HepG2 (cell line): ENCODE measurements around the gene LRFN2. TPM values are rescaled to one million over a fixed set of nuclear protein-coding genes. Genes with fewer than 3 reads are reported as not detected.

Source experiments
- ATAC-seq: fragments of 200-7000 bp; cut with Tn5 transposase; 3 replicates; pipeline ENCODE4 v1.9.1; 2020; ENCODE audit warnings: mild to moderate bottlenecking, moderate library complexity
- BruUV-seq: library from RNA; stranded (reverse); fragments of 400-500 nt; replicated peaks from 2 replicates; lab custom pipeline; 2021; lab: Mats Ljungman, UMichigan
- CTCF ChIA-PET: fragments of 300-600 bp; formaldehyde crosslinking; extraction: SDS; loops from one replicate; lab custom pipeline; 2021; ENCODE audit warnings: low total read pairs, inconsistent platforms, low intra/inter-chr PET ratio; lab: Yijun Ruan, JAX
- POLR2A ChIA-PET: fragments of 350-600 bp; sonication (Branson Sonifier 250); formaldehyde crosslinking; loops from one replicate; lab custom pipeline; 2020; ENCODE audit warnings: antibody characterized with exemption, inconsistent platforms; lab: Yijun Ruan, JAX
- DNase-seq: peaks from one replicate; pipeline ENCODE4 v3.0.0-alpha.2; 2015; ENCODE audit warnings: low spot score
- FAIRE-seq: peaks from 3 replicates; lab custom pipeline; 2011; peaks lifted over from hg19 to GRCh38; lab: Jason Lieb, UNC
- H2AFZ ChIP-seq: one replicate; pipeline ENCODE4 v1.6.1; 2011; ENCODE audit warnings: low read length, inconsistent platforms
- H3K27ac ChIP-seq: fragments of 300-600 bp; 3 replicates; pipeline ENCODE4 v1.8.0; 2011; ENCODE audit warnings: mixed run types, mild to moderate bottlenecking, mixed read lengths, low read length, inconsistent platforms; ENCODE audit not compliant: insufficient read depth; ENCODE audit errors: extremely low read length
- H3K27me3 ChIP-seq, 2 experiments: fragments of 200-600 bp in 1 of 2; 2 replicates in 1 of 2; 3 replicates in 1 of 2; pipeline versions ENCODE4 v1.6.0 to v1.8.0; 2011; ENCODE audit warnings: low read length in 2 of 2, mild to moderate bottlenecking in 2 of 2, moderate library complexity in 2 of 2, inconsistent platforms in 1 of 2; ENCODE audit not compliant: insufficient read depth in 2 of 2, control insufficient read depth in 1 of 2
- H3K36me3 ChIP-seq, 2 experiments: fragments of 200-600 bp in 1 of 2; replicated peaks in 1 of 2; 2 replicates in 1 of 2; 3 replicates in 1 of 2; pipeline versions ENCODE4 v1.5.1 to v1.8.0; 2011; ENCODE audit warnings: low read length in 2 of 2, inconsistent platforms in 1 of 2; ENCODE audit not compliant: insufficient read depth in 2 of 2, control insufficient read depth in 1 of 2
- H3K4me1 ChIP-seq: 2 replicates; pipeline ENCODE4 v1.5.1; 2012; ENCODE audit warnings: low read length, inconsistent platforms; ENCODE audit not compliant: insufficient read depth
- H3K4me2 ChIP-seq: 2 replicates; pipeline ENCODE4 v1.6.0; 2011; ENCODE audit warnings: low read depth, low read length, inconsistent platforms
- H3K4me3 ChIP-seq, 3 experiments: fragments of 200-600 bp in 1 of 3; sonication (generic), shearing (Covaris generic) in 1 of 3; replicated peaks in 1 of 3; 2 replicates each; pipeline ENCODE4 v1.5.1; 2011 to 2016; ENCODE audit warnings: low read length in 3 of 3, inconsistent platforms in 2 of 3, low read depth in 2 of 3, mild to moderate bottlenecking in 2 of 3, control low read depth in 1 of 3, mixed read lengths in 1 of 3; ENCODE audit not compliant: insufficient read depth in 1 of 3
- H3K79me2 ChIP-seq: one replicate; pipeline ENCODE4 v1.6.1; 2011; ENCODE audit warnings: low read length, inconsistent platforms; ENCODE audit not compliant: insufficient read depth
- H3K9ac ChIP-seq: 2 replicates; pipeline ENCODE4 v1.6.0; 2011; ENCODE audit warnings: mild to moderate bottlenecking, low read depth, low read length, inconsistent platforms; ENCODE audit not compliant: insufficient read depth
- H3K9me3 ChIP-seq: 2 replicates; pipeline ENCODE4 v1.5.1; 2012; ENCODE audit warnings: mild to moderate bottlenecking, low read length
- H4K20me1 ChIP-seq: 2 replicates; pipeline ENCODE4 v1.6.0; 2011; ENCODE audit warnings: inconsistent platforms, mild to moderate bottlenecking, low read length, moderate library complexity; ENCODE audit not compliant: insufficient read depth
- CERS6 ChIP-seq: sonication (generic); formaldehyde crosslinking; IDR thresholded peaks from 2 replicates; pipeline ENCODE4 v1.5.0; 2020; ENCODE audit warnings: missing genetic modification reagents
- ELF3 ChIP-seq: IDR thresholded peaks from 2 replicates; pipeline ENCODE4 v1.6.1; 2016; ENCODE audit warnings: missing genetic modification reagents, missing compliant biosample characterization
- GATA4 ChIP-seq: sonication (generic); IDR thresholded peaks from 2 replicates; pipeline ENCODE4 v1.6.1; 2016; ENCODE audit warnings: antibody characterized with exemption, low read depth, borderline replicate concordance
- HNRNPUL1 ChIP-seq: fragments of 200-400 bp; formaldehyde crosslinking; IDR thresholded peaks from 2 replicates; pipeline ENCODE4 v1.6.1; 2017; ENCODE audit warnings: low read depth, mild to moderate bottlenecking, low read length, moderate library complexity
- NFRKB ChIP-seq: fragments of 450-650 bp; IDR thresholded peaks from 2 replicates; pipeline ENCODE4 v1.6.1; 2017
- PHF8 ChIP-seq: sonication (generic); formaldehyde crosslinking; IDR thresholded peaks from 2 replicates; pipeline ENCODE4 v1.5.0; 2020; ENCODE audit warnings: missing genetic modification reagents
- SOX6 ChIP-seq, 2 experiments: fragments of 450-650 bp in 1 of 2; sonication (generic) in 1 of 2; formaldehyde crosslinking in 1 of 2; IDR thresholded peaks; 2 replicates each; pipeline versions ENCODE4 v1.4.0 to v1.6.1; 2017 to 2020; ENCODE audit warnings: antibody characterized with exemption in 1 of 2, mild to moderate bottlenecking in 1 of 2, missing genetic modification reagents in 1 of 2
- STAT6 ChIP-seq: sonication (generic); formaldehyde crosslinking; IDR thresholded peaks from 2 replicates; pipeline ENCODE4 v1.4.0; 2020; ENCODE audit warnings: missing genetic modification reagents, mild to moderate bottlenecking, borderline replicate concordance
- TOE1 ChIP-seq: sonication (generic); formaldehyde crosslinking; IDR thresholded peaks from 2 replicates; pipeline ENCODE4 v1.4.0; 2020; ENCODE audit warnings: mild to moderate bottlenecking, missing genetic modification reagents
- ZNF543 ChIP-seq: sonication (generic); formaldehyde crosslinking; IDR thresholded peaks from 2 replicates; pipeline ENCODE4 v1.4.0; 2020; ENCODE audit warnings: mild to moderate bottlenecking, missing genetic modification reagents
- ZNF616 ChIP-seq: sonication (generic); formaldehyde crosslinking; IDR thresholded peaks from 2 replicates; pipeline ENCODE4 v1.5.0; 2020; ENCODE audit warnings: low read depth, mild to moderate bottlenecking, missing genetic modification reagents
- ZNF672 ChIP-seq: sonication (generic); formaldehyde crosslinking; IDR thresholded peaks from 2 replicates; pipeline ENCODE4 v1.8.1; 2022; ENCODE audit warnings: missing genetic modification reagents
- ZNF724P ChIP-seq: sonication (generic); formaldehyde crosslinking; IDR thresholded peaks from 2 replicates; pipeline ENCODE4 v1.8.0; 2022; ENCODE audit warnings: missing genetic modification reagents, borderline replicate concordance
- ZZZ3 ChIP-seq: sonication (generic); formaldehyde crosslinking; IDR thresholded peaks from 2 replicates; pipeline ENCODE4 v1.4.0; 2020; ENCODE audit warnings: missing genetic modification reagents, mild to moderate bottlenecking, borderline replicate concordance
- WGBS: methylation state at CpG from one replicate; pipeline ENCODE4 v1.1.6; 2017; ENCODE audit warnings: low lambda C conversion rate; 5-methylcytosine and 5-hydroxymethylcytosine counted together
- in situ Hi-C: cut with HindIII; loops from 2 replicates; pipeline ENCODE4 v1.10.0; 2017; ENCODE audit warnings: low pct_unique_long_range_greater_than_20kb; ENCODE audit not compliant: extremely low pct_ligation_motif_present
- intact Hi-C: fragments of 100-400 bp; cut with micrococcal nuclease; formaldehyde crosslinking; loops from one replicate; pipeline ENCODE4 v1.10.0; 2022; ENCODE audit not compliant: unreplicated experiment
- polyA plus RNA-seq, 8 experiments: library from polyadenylated mRNA; depleted of rRNA in 3 of 8; stranded (reverse) in 7 of 8; unstranded in 1 of 8; fragments of >200 nt; fragmentation: Illumina TruSeq in 4 of 8; extraction: Trizol in 4 of 8; gene quantifications; 2 replicates each; pipeline versions ENCODE4 v1.2.1 to v1.2.3, GENCODE V29; 2011 to 2016; ENCODE audit warnings: low read depth in 4 of 8, missing spikeins in 1 of 8, mixed read lengths in 1 of 8; ENCODE audit not compliant: insufficient read depth in 1 of 8
- total RNA-seq, 5 experiments: library from RNA; depleted of rRNA; stranded (reverse); fragments of >200 nt; fragmentation: Illumina TruSeq; extraction: Trizol; gene quantifications; 2 replicates each; pipeline ENCODE4 v1.2.3, GENCODE V29; 2016; ENCODE audit warnings: low read depth in 1 of 5

The LRFN2 gene
- total and polyA plus RNA-seq, 2 of the 13 experiments (the other 11 are each of a cell fraction or from before 2014, with no cell fraction given), result not detected

GRCh38 chr6:40349901-40350746, 237.0 kb downstream of the LRFN2 start (continued):
- TF ChIP-seq SOX6 (IDR thresholded peaks at IDR 0.05) (0 out of 2 replicates have a peak, but pooled peaks have one; percentile 21), SOX6 (CRISPR knock-in tag; IDR thresholded peaks at IDR 0.05) (no peak), ZNF724P (CRISPR knock-in tag) (no peak), ZZZ3 (peak; percentile 57; the same call in 1 of the 2 replicates)
- TF ChIP-seq, all 625 proteins: peak for 8

GRCh38 chr6:40349123-40349900, 237.9 kb downstream of the LRFN2 start:
- no peak overlapping the region for H3K4me2 ChIP-seq
- no peaks in the 10 kb centered on the region for H3K9me3 ChIP-seq
- ChIA-PET POLR2A (no interaction called here), CTCF (no interaction called here)
- H3K27ac ChIP-seq, result no peak overlapping the region
- H4K20me1 ChIP-seq, result no peaks in the 10 kb centered on the region
- no TSS peak for BruUV-seq
- no peaks in the 10 kb centered on the region for H3K36me3 ChIP-seq
- 0 out of 5 replicates have a peak, but pooled peaks cover 0 to under 1% of the 10 kb centered on the region in 2 experiments for H3K27me3 ChIP-seq
- H3K4me3 ChIP-seq, result no peak overlapping the region
- in situ Hi-C loops (loop anchor here (25.0 kb wide), 1 partner anchor 688 kb away; the partner anchor contains the start of genes TSPO2 and UNC5CL), intact Hi-C loops (no loop called here)
- no peaks in the 10 kb centered on the region for H3K79me2 ChIP-seq
- 15% methylated on average over 11 of the region's 11 CpGs for WGBS
- H3K9ac ChIP-seq, result no peak overlapping the region
- FAIRE-seq (no peak), DNase-seq (no peak), ATAC-seq (no peak)
- no peak overlapping the region for H2AFZ ChIP-seq
- TF ChIP-seq HNRNPUL1 (no peak), ELF3 (CRISPR knock-in tag) (no peak), PHF8 (no peak), STAT6 (CRISPR knock-in tag) (no peak), CERS6 (CRISPR knock-in tag) (no peak), ZNF616 (CRISPR knock-in tag) (no peak), NFRKB (no peak), GATA4 (no peak), ZNF543 (no peak), ZNF672 (CRISPR knock-in tag) (no peak), TOE1 (no peak)
- no peaks in the 10 kb centered on the region for H3K4me1 ChIP-seq
